ENCODE data around the gene CPAMD8.
"Not testable (repeated sequence)": the region's sequence is repeated elsewhere in the genome, so short reads cannot be mapped to it uniquely, and the experiment has no call there.

The CPAMD8 gene

GRCh38 chr19:16946951-16947940, 79.4 kb downstream of the CPAMD8 start:
- no peak for DNase-seq

- no peak for DNase-seq
Measured at GRCh38 chr19:16945762-16946465, 80.7 kb downstream of the CPAMD8 start.

GRCh38 chr19:16945364-16945714, 81.3 kb downstream of the CPAMD8 start:
- DNase-seq, result no peak

DNA sequence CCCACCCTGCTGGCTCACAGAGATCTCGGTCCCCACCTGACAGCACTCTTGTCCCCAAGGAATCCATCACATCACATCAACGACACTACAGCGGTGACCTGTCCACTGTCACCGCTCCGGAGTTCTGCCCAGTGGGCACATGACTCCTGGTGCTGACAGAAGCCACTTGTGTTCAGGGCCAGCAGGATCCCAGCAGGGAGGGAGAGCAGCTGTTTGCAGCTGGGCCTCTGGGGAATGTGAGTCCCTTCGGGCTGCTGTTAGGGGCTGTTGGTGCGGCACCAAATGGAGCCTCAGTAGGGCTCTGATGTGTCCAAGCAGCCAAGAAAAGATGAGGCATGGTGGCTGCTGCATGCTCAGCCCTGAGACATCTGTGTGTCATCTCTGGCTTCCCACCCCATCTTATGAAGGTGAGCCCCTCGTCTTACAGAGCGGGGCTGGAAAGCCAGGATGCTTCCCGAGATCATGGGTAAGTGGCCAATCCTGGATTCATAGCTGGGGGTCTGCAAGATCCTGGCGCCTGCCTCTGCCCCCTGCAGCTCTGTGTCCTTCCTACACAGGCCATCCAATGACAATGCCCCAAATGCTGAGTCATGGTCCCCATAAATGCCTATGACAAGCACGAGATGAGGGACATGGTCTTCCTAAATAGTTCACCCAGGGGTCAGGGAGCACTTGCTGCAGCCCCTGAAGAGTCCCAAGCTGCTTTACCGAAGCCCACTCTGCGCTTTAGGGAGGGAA, 81.8 kb downstream of the CPAMD8 start:
- DNase-seq, result peak in 24 of 58 donors; percentile 2 to 71 (median 19)

DNA sequence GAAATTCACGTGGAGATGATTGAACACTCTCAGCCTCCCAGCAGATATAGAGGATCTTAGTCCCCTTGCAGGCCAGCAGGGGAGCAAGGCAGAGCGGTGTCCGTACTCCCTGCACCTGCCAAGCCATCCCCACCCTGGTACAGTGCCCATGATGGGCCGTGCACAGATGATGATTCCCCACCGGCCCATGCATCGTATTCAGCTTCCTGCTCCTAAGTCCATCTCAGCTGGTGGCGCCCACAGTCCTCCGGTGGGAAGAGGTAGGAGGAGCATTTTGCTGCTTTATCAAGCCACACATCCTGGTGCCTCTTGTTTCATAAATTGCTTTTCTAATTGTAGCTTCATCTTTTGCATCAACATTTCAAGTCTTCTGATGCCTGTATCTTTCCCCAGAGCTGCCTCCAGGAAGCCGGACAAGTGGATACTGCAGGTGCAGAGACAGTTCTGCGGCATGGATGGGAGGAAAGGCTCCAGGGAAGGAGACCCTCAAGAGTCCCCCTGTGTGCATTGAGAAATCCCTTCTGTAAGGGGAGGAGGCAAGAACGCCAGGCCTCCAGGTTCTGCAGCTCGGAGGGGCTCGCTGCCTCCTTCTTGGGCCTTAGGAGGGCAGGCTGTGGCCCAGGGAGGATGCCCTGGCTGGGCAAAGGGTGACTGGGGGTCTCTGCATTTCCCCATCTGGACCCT, 82.5 kb downstream of the CPAMD8 start:
- DNase-seq, result peak in 3 of 58 donors; percentile 0 to 5 (median 0)

- DNase-seq, result not testable (repeated sequence)
Measured at GRCh38 chr19:16943090-16943489, 83.5 kb downstream of the CPAMD8 start.

DNA sequence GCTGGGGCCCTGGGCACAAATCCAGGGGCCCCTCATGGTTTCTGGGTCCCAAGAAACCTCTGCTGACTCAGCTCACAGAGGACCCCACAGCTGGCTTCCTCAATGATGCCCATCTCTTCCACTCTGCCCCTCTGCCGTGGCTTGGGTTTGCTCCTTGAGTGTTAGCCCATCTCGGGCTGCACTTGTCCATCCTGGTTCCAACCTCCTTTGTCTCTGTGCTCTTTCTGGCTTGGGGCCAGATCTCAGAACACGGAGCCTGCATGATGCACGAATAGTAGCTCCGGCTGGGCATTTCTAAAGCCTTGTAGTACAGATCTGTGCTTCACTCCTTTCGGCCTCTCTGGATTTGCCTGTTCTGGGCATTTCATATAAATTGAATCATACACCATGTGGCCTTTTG, 84.0 kb downstream of the CPAMD8 start:
- no peak for DNase-seq

- no peak for DNase-seq
Measured at GRCh38 chr19:16940626-16941025, 86.0 kb downstream of the CPAMD8 start.

DNA sequence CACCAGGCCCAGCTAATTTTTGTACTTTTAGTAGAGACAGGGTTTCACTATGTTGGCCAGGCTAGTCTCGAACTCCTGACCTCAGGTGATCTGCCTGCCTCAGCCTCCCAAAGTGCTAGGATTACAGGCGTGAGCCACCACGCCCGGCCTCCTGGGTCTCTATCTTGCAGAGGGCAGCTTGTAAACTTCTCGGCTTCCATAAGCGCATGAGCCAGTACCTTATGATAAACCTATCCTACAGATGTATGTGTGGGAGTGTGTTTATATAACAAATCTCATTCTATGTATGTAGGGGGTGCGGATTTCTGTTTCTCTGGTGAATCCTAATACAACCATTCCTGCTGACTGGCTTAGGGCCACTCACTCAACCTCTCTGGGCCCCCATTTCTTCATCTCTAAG, 86.5 kb downstream of the CPAMD8 start:
- DNase-seq, result not testable (repeated sequence)

- no peak for DNase-seq
Measured at GRCh38 chr19:16938211-16938610, 88.4 kb downstream of the CPAMD8 start.

DNA sequence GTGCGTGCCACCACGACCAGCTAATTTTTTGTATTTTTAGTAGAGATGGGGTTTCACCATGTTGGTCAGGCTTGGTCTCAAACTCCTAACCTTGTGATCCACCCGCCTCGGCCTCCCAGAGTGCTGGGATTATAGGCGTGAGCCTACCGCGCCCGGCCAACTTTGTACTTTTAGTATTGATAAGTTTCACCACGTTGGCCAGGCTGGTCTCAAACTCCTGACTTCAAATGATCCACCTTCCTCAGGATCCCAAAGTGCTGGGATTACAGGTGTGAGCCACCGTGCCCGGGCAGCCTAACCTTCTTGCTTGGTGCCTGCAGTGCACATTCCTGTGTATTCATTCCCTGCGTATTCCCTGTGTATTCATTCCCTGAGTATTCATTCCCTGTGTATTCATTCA, 88.8 kb downstream of the CPAMD8 start:
- not testable (repeated sequence) for DNase-seq

- DNase-seq, result no peak
Measured at GRCh38 chr19:16936901-16937300, 89.7 kb downstream of the CPAMD8 start.

GRCh38 chr19:16934489-16934888, 92.1 kb downstream of the CPAMD8 start:
- no peak for DNase-seq

DNA sequence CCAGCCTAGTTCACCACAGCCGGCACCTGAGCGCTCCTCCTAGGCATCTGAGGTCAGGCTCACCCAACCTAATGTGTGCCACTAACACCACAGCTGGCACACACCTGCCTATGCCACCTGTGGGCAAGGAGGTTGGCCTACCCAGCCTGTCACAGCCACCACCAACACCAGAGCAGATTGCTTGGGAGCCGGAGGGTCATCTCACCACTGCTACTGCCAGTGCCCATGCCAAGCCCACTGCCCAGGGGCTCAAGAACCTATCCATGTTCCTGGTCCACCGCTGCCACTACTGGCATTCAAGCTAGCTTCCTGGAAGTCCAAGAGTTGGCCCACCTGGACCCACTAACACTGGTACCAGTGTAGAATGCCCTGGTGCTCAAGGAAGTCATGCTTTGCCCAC, 95.3 kb downstream of the CPAMD8 start:
- DNase-seq, result no peak

DNA sequence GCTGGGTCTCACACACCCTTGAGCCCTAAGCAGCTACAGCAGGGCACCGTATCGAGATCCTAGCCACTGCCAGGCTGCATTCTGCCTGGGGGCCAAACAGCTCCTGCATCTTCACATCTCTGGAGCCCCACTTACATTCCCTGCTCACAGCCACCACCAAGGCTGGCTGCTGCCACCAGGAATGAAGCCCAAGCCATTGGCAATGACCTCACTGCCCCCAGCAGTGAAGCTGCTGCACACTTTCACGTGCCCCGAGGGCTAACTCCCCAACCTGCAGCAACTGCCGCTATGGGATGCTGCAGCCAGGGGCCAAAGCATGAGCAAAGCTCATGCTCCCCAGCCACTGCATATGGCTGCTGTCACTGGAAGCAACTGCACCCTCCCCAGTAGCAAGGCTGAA, 95.9 kb downstream of the CPAMD8 start:
- no peak for DNase-seq

GRCh38 chr19:16928916-16929315, 97.7 kb downstream of the CPAMD8 start:
- no peak for DNase-seq

DNA sequence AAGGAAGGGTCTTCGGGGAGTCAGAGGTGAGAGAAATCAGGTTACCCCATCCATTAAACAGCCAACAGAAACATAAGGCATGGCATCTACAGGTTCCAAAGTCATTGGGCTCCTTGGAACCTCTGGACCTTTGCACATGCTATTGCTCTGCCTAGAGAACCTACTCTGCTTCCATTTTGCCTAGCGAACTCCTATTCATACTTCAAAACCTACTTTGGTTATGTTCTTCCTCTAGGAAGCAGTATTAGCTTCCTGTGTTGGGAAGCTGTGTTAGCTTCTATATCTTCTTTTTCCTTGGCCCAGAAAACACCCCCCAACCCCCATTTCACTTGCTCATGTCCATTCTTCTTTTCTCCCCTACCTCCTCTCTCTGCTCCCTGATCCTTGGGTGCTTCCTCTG, 98.3 kb downstream of the CPAMD8 start:
- no peak for DNase-seq

- no peak for DNase-seq
Measured at GRCh38 chr19:16927883-16928282, 98.7 kb downstream of the CPAMD8 start.

DNA sequence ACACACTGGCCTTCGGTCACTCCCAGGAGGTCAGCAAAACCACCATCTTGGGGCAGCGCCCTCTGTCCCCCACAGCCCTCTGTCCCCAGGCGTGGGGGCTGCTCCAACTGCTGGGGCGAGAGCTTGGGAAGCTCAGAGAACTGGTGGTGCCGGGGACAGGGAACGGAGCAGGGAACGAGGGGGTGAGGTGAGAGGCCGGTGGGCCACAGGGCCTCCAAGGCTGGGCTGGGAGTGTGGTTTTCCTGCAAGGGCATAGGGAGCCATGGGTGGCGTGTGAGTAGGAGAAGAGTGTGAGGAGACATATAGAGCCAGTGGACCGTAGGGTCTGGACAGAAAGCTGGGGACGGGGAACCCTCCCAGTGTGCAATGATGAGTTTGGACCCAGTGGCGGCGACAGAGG, 103.7 kb downstream of the CPAMD8 start:
- DNase-seq, result no peak

DNA sequence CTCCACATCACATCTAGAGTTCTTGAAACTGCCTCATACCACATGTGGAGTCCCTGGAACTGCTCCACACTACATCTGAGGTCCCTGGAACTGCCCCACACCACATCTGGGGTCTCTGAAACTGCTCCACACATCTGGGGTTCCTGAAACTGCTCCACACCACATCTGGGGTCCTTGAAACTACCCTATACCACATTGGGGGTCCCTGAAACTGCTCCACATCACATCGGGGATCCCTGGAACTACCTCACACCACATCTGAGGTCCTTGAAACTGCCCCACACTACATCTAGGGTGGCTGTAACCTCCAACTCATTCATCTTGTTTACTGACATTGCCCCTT, 104.0 kb downstream of the CPAMD8 start:
- DNase-seq, result no peak

All from anterior cingulate cortex (tissue), 58 donors.